ENCODE measurements around the gene PRMT2. TPM values are rescaled to one million over a fixed set of nuclear protein-coding genes. Genes with fewer than 3 reads are reported as not detected.
"Not testable (repeated sequence)": the region's sequence is repeated elsewhere in the genome, so short reads cannot be mapped to it uniquely, and the experiment has no call there.

The PRMT2 gene
- total RNA-seq, 2 experiments from 2014 or later: 99.7 to 107 TPM

GRCh38 chr21:46668381-46668780, 32.9 kb downstream of the PRMT2 start:
- ATAC-seq (no peak), DNase-seq (no peak)
- peaks cover 17% of the 10 kb centered on the region for H3K4me1 Mint-ChIP-seq
- CTCF ChIA-PET: no interaction called here
- peaks cover 2% of the 10 kb centered on the region for H3K36me3 Mint-ChIP-seq
- H3K27ac Mint-ChIP-seq: no peak overlapping the region
- H3K9me3 Mint-ChIP-seq (ENCODE audit: low read depth): no peaks in the 10 kb centered on the region
- peak overlapping the region; percentile 70 for H3K4me3 Mint-ChIP-seq
- H3K27me3 Mint-ChIP-seq: peaks cover 16% of the 10 kb centered on the region

GRCh38 chr21:46668904-46669303, 33.4 kb downstream of the PRMT2 start:
- ATAC-seq; H3K36me3 Mint-ChIP-seq; H3K9me3 Mint-ChIP-seq (ENCODE audit: low read depth); DNase-seq; H3K27ac Mint-ChIP-seq; H3K4me3 Mint-ChIP-seq: not testable (repeated sequence)
- Mint-ChIP-seq H3K4me1 (peaks cover 17% of the 10 kb centered on the region), H3K27me3 (peaks cover 16% of the 10 kb centered on the region)
- CTCF ChIA-PET: interaction anchor here (1.4 kb wide), 1 partner anchor 8 kb away, joined by 5 read pairs; no protein-coding TSS in a partner anchor

- CTCF ChIA-PET: interaction anchor here (1.1 kb wide), 1 partner anchor 8 kb away, joined by 3 read pairs; no protein-coding TSS in a partner anchor
- no peaks in the 10 kb centered on the region for H3K9me3 Mint-ChIP-seq (ENCODE audit: low read depth)
- DNase-seq (no peak), ATAC-seq (no peak)
- no peaks in the 10 kb centered on the region for H3K4me1 Mint-ChIP-seq
- no peaks in the 10 kb centered on the region for H3K36me3 Mint-ChIP-seq
- no peak overlapping the region for H3K4me3 Mint-ChIP-seq
- no peak overlapping the region for H3K27ac Mint-ChIP-seq
- H3K27me3 Mint-ChIP-seq: peaks cover 7% of the 10 kb centered on the region
Observed at GRCh38 chr21:46674430-46675007, 39.0 kb downstream of the PRMT2 start.

GRCh38 chr21:46675595-46676280, 40.3 kb downstream of the PRMT2 start:
- DNase-seq (no peak), ATAC-seq (no peak)
- Mint-ChIP-seq H3K4me1 (no peaks in the 10 kb centered on the region), H3K27me3 (peaks cover 6% of the 10 kb centered on the region), H3K36me3 (no peaks in the 10 kb centered on the region), H3K27ac (no peak overlapping the region), H3K9me3 (ENCODE audit: low read depth) (no peaks in the 10 kb centered on the region), H3K4me3 (no peak overlapping the region)
- CTCF ChIA-PET: interaction anchor here (0.5 to 1.1 kb wide), 2 partner anchors 9 to 253 kb away, joined by 3 read pairs; no protein-coding TSS in a partner anchor

GRCh38 chr21:46676542-46676941, 41.1 kb downstream of the PRMT2 start:
- H3K9me3 Mint-ChIP-seq (ENCODE audit: low read depth); ATAC-seq; DNase-seq; H3K27ac Mint-ChIP-seq; H3K4me3 Mint-ChIP-seq; H3K4me1 Mint-ChIP-seq; H3K27me3 Mint-ChIP-seq; H3K36me3 Mint-ChIP-seq: not testable (repeated sequence)
- CTCF ChIA-PET: interaction anchor here (0.5 kb wide), 1 partner anchor 253 kb away, joined by 3 read pairs; no protein-coding TSS in a partner anchor

- CTCF ChIA-PET; H3K9me3 Mint-ChIP-seq (ENCODE audit: low read depth); ATAC-seq; H3K27ac Mint-ChIP-seq; H3K4me3 Mint-ChIP-seq; DNase-seq; H3K4me1 Mint-ChIP-seq; H3K36me3 Mint-ChIP-seq: not testable (repeated sequence)
- peaks cover 11% of the 10 kb centered on the region for H3K27me3 Mint-ChIP-seq
Observed at GRCh38 chr21:46681593-46681992, 46.1 kb downstream of the PRMT2 start.

GRCh38 chr21:46698652-46699051, 63.2 kb downstream of the PRMT2 start:
- H3K9me3 Mint-ChIP-seq (ENCODE audit: low read depth); CTCF ChIA-PET; H3K27ac Mint-ChIP-seq; H3K27me3 Mint-ChIP-seq; H3K4me1 Mint-ChIP-seq; H3K4me3 Mint-ChIP-seq; H3K36me3 Mint-ChIP-seq; DNase-seq: not testable (repeated sequence)
- peak; percentile 70 for ATAC-seq

- peak; percentile 92 for ATAC-seq
- H3K27ac Mint-ChIP-seq; H3K36me3 Mint-ChIP-seq; H3K4me3 Mint-ChIP-seq; DNase-seq; H3K27me3 Mint-ChIP-seq; CTCF ChIA-PET; H3K4me1 Mint-ChIP-seq; H3K9me3 Mint-ChIP-seq (ENCODE audit: low read depth): not testable (repeated sequence)
Observed at GRCh38 chr21:46699104-46699503, 63.6 kb downstream of the PRMT2 start.

Other genes starting within 250 kb of the PRMT2 start
- 10 to 100 TPM; 43.4 to 70.4 TPM for gene DIP2A, start 176.8 kb upstream of the PRMT2 start, total RNA-seq
- gene S100B, start 30.6 kb upstream of the PRMT2 start, total RNA-seq: 1 to 10 TPM in 1 of 2 experiments, under 1 TPM in 1; 0.77 to 1.5 TPM